OCI-LY3 (cell line): ENCODE data around the gene CHURC1.

ENCODE experiments used
- EZH2phosphoT487 ChIP-seq: fragments of 200-600 bp; shearing (Covaris generic); IDR thresholded peaks from 2 replicates; pipeline ENCODE4 v1.6.1; 2018; ENCODE audit warnings: antibody characterized with exemption, mixed run types, low read depth
- TF ChIP-seq, protein P1 (sequence below): fragments of 200-600, 300-600 bp; sonication (generic); IDR thresholded peaks from 2 replicates; pipeline ENCODE4 v1.5.1; 2014; ENCODE audit warnings: antibody characterized with exemption, low read length, low read depth

DNA sequence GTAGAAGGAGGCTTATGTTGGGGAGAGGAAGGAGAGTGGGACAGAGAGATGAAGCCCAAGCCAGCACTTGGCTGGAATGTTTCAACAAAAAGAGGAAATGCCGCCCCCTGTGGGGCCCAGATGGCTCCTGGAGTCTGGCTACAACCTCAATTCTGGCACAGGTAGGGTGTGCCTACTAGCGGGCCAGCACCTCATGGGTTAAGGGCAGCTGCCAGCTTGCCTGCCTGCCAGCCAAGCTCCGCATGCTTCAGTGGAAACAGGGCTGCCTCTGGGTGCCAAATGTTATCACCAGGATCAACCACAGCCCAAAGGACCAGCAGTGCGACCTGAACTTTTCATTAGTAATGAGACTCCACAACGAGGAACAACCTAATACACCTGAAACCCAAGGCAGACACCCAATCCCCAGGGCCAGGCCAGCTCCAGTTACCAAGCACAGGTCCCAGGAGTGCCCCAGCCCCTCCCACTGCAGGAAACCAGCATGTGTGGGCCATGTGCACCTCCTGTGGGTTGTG, 46.6 kb downstream of the CHURC1 start:
- TF ChIP-seq, protein P1, sequence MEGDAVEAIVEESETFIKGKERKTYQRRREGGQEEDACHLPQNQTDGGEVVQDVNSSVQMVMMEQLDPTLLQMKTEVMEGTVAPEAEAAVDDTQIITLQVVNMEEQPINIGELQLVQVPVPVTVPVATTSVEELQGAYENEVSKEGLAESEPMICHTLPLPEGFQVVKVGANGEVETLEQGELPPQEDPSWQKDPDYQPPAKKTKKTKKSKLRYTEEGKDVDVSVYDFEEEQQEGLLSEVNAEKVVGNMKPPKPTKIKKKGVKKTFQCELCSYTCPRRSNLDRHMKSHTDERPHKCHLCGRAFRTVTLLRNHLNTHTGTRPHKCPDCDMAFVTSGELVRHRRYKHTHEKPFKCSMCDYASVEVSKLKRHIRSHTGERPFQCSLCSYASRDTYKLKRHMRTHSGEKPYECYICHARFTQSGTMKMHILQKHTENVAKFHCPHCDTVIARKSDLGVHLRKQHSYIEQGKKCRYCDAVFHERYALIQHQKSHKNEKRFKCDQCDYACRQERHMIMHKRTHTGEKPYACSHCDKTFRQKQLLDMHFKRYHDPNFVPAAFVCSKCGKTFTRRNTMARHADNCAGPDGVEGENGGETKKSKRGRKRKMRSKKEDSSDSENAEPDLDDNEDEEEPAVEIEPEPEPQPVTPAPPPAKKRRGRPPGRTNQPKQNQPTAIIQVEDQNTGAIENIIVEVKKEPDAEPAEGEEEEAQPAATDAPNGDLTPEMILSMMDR = peak; percentile 28
- no peak for TF ChIP-seq EZH2phosphoT487
